Stromal cell of bone marrow (primary cell): Measurements from ENCODE around the gene MRPL43.
"Not testable (repeated sequence)": the region's sequence is repeated elsewhere in the genome, so short reads cannot be mapped to it uniquely, and the experiment has no call there.

Experiments used
- DNase-seq: peaks from one replicate; pipeline ENCODE4 v3.0.0-alpha.2; 2012; ENCODE audit warnings: low read depth

Gene MRPL43

DNA sequence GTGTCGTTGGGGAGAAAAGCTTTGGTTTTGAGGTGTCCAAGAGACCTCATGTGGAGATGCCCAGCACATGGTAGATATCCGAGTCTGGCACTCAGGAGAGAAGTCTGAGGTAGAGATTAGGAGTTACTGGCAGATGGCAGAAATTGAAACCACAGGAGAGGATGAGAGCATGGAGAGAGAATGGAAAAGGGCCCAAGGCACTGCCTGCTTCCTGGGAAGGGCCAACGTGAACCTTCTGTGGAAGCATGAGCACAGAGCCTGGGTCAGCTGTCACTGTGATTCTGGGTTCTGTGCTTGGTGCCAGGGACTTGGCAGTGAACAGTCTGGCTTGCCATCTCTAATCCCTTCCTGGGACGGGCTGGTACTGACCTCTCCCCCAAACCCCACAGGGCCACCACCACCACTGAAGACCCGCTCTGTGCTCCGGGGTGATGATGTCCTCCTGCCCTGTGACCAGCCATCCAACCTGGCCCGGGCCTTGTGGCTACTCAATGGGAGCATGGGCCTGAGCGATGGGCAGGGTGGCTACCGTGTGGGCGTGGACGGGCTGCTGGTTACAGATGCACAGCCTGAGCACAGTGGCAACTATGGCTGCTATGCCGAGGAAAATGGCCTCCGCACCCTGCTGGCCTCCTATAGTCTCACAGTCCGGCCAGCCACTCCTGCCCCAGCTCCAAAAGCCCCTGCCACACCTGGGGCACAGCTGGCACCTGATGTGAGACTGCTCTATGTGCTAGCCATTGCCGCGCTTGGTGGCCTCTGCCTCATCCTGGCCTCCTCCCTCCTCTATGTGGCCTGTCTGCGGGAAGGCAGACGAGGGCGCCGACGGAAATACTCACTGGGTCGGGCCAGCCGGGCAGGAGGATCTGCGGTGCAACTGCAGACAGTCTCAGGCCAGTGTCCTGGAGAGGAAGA, 4.1 kb downstream of the MRPL43 start:
- no peak for DNase-seq

DNA sequence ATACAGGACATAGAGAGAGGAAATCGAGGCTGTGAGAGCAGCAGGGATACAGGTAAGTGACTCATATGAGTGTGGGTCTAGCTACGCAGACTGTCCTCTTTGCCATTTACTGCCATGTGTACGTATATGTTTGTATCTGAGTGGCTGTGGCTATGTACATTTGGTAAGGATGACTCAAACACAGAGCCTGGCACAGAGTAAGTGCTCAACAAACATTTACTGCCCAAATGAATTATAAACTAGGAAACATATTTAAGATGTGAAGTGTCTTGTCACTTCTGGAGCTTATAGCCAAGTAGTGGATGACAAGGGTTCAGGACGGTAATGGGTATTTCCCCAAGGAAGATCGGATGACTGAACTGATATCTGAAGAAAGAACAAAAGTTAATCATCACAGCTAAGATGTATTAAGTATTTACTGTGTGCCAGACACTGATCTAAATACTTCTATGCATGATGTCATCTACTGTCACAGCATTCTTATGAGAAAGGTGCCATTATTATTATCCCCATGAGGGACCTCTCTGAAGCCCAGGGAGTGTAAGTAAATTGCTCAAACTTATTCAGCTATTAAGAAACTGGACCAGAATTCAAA, 6.0 kb downstream of the MRPL43 start:
- DNase-seq = no peak

DNA sequence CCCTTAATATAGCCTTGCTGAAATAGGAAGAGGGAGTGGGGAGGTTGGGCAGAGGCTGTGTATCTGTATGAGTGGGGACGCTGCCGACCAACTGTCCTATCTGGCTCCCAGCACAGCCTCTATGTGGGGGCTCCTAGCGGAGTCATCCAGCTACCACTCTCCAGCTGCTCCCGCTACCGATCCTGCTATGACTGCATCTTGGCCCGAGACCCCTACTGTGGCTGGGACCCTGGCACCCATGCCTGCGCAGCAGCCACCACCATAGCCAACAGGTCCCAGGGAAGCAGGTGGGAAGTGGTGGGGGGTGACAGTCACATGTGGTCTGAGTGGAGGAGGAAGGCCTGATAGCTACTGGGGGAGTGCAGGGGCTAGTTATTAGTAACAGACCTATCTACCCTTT, 6.6 kb downstream of the MRPL43 start:
- no peak for DNase-seq

DNA sequence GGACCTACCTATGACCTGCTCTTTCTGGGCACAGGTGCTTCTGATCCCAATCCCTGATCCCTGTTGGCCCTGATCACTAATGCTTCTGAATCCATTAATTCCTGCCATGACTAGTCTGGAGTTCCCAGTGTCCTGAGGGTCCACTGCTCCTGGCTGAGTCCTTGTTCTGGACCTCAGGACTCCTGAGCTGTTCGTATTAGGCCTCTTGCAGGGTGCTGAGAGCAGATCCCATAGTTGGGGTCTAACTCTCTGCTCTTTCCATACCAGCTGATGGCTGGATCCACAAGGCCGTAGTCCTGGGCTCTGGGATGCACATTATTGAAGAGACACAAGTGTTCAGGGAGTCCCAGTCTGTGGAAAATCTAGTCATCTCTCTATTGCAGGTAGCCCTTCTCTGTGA, 7.0 kb downstream of the MRPL43 start:
- DNase-seq = no peak

DNA sequence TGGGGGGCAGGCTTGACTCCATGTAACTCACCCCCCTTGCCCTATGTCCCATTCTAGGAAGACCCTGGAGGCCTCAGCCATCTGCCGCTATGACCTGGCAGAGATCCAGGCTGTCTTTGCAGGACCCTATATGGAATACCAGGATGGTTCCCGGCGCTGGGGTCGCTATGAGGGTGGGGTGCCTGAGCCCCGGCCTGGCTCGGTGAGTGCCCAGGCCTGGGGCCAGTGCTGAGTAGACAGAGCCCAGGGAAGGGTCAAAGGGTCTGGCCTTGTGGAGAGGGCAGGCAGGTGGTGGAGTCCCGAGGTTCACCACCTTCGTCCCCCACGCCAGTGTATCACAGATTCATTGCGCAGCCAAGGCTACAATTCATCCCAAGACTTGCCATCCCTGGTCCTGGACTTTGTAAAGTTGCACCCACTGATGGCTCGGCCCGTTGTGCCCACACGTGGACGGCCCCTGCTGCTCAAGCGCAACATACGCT, 7.5 kb downstream of the MRPL43 start:
- no peak for DNase-seq

DNA sequence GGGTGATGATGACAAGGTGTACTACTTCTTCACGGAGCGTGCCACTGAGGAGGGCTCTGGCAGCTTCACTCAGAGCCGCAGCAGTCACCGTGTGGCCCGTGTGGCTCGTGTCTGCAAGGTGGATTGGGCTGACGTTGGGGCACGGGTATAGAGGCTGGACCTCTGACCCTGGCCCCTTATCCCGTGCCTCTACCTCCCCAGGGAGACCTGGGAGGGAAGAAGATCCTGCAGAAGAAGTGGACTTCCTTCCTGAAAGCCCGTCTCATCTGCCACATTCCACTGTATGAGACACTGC, 8.4 kb downstream of the MRPL43 start:
- DNase-seq = no peak

DNA sequence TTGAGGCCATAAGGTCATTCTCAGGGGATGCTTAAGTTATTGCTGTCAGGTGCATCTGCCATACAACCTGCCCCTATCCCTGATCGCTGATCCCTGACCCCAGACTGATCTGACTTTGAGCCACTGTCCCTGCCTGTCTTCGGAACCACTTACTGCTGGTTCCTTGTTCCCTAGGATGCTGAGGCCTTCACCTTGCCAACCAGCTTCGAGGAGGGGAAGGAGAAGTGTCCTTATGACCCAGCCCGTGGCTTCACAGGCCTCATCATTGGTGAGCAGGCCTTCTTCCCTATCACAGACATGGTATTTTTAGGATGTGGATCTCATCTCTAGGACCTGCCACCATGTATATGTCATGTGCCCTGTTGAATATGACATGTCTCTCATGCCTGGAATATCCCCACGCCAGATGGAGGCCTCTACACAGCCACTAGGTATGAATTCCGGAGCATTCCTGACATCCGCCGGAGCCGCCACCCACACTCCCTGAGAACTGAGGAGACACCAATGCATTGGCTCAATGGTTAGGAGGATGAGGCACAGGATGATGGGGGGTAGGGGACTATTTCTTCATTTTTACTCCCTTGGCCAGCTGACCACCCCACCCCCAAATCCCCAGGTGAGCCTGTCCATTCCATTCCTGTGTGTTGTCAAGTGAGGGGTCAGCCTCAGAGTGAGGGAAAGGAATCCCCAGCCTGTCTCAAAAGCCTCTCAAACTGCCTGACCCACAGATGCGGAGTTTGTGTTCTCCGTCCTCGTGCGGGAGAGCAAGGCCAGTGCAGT, 9.0 kb downstream of the MRPL43 start:
- no peak for DNase-seq

DNA sequence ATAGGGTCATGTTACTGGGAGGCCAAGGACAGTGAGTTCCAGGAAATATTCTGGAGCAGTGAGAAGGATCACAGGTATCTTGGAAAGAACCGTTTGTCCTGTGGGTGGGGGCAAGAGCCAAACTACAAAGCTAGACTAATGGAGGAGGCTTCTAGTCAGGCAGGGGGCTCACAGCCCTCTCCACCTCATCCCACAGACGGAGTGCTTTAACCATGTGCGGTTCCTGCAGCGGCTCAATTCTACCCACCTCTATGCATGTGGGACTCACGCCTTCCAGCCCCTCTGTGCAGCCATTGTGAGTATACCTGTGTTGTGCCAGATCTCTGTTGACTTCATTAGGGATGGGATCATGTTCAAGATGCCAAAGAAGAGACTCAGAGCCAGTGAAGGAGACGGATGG, 9.9 kb downstream of the MRPL43 start:
- DNase-seq = no peak

DNA sequence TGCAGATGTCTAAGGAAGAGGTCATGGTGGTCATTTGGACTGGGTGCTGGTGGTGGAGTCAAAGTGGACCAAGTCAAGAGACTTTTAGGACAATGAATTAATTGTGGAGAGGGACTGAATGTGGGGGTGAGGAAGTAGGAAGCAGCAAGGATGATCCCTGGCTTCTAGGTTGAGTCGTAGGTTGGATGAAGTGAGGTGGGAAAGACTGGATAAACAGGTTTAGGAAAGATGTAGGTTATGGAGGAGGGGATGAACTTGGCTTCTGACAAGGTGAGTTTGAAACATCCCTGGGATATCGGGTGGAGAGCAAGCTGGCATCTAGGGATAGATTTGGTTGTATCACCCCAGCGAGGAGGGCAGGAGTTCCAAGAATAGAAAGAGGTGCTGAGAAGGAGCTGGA, 10.4 kb downstream of the MRPL43 start:
- no peak for DNase-seq

DNA sequence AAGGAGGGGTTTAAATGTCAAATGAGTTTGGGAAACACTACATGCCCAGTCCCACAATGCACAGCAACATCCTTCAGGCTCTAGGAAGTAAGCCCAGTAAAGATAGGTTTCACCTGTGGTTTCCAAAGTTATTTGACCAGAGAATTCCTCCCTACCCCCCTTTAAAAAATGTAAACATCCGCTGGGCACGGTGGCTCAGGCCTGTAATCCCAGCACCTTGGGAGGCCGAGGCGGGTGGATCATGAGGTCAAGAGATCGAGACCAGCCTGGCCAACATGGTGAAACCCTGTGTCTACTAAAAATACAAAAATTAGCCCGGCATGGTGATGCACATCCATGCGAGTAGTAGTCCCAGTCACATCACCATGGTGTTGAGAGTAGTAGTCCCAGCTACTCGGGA, 11.9 kb downstream of the MRPL43 start:
- not testable (repeated sequence) for DNase-seq

DNA sequence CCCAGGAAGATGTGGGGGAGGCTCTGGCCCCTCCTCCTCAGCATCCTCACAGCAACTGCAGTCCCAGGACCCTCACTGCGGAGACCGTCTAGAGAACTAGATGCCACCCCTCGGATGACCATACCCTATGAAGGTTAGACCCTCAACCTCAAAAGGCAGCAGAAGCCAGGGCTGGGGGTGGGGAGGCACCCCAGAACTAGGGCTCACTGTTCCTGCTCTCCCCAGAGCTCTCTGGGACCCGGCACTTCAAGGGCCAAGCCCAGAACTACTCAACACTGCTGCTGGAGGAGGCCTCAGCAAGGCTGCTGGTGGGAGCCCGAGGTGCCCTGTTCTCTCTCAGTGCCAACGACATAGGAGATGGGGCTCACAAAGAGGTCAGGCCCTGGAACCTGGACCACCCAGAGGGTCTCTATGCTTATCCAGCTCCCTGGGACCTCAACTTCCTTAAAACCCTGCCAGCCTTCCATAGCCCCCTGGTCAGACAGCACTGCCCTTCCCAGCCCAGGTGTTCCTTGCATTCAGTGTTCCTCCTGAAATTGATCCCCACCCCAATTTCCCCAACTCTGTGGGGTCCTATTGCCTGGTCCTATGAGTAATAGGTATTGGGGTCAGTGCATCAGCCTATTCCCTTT, 14.3 kb downstream of the MRPL43 start:
- no peak for DNase-seq

DNA sequence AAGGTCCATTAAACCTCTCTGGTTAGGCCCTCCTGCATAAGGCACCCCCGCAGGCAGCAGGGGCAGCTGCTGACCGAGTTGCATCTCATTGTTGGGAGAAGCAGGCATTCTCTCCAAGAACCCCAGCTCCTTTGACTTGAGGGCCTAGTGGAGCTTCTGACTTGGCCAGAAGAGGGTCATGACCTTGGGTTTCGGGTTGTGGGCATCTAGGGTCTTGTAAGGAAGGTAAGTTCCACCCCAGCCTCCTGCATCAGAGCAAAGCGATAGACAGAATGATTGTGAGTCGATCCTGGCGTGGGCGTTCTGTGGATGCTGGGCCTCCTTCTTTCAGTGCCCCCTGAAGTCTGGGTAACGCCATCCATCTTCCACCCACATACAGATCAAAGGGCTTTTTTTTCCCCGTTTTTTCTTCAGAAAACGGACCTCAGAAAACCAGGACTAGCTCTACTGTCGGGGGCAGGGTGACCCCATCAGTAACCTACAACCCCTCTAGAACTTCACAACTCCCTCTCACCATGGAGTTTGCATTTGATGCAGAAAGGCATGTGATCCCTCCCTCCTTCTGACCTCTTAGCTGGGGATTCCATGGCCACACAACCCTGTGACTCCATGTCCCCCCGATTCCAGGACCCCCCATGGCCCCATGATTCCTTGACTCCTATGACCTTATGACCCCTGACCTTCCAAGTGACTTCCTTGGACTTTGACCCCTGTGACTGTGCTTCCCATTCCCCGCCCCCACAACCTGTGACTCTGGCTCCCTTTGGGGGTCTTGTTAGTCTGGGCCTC, 15.0 kb downstream of the MRPL43 start:
- DNase-seq = no peak

DNA sequence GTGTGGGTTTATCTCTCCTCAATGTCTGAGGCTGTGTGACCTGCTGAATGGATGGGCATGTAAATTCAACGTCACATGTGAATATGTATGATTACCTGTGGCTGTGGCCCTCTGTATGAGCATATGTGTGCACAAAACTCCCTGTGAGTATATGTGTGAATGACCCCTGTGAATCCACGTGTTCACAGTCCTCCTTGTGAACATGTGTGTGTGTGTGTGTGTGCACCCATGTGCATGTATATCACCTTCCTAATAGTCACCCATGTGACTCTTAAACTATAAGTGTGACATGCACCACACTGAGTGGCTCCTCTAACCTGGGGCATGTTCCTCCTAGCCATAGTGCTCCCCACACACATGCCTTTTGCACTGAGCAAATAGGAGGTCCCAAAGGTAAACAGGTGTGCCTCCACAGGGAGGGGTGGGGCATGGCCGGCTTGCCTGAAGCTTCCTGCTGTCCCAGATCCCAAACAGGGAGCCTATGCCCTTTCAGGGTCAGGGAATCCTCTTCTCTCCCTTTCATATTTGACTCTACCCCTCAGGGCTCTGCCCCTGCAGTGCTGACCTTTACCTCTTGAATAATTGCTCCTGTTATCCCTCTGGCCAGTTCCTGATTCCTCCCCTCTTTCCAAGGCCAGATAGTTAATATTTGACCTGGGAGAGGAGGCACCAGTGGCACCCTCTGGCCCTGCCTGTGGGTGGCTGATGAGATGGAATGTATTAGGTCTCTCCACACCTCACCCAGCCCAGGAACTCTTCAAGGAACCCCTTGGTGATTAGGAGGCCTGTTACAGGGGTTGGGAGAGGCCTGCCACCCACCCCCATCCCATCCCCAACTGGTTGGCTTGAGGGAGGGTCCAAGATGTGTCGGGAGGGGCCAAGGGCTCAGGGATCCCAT, 16.1 kb downstream of the MRPL43 start:
- DNase-seq = no peak

DNA sequence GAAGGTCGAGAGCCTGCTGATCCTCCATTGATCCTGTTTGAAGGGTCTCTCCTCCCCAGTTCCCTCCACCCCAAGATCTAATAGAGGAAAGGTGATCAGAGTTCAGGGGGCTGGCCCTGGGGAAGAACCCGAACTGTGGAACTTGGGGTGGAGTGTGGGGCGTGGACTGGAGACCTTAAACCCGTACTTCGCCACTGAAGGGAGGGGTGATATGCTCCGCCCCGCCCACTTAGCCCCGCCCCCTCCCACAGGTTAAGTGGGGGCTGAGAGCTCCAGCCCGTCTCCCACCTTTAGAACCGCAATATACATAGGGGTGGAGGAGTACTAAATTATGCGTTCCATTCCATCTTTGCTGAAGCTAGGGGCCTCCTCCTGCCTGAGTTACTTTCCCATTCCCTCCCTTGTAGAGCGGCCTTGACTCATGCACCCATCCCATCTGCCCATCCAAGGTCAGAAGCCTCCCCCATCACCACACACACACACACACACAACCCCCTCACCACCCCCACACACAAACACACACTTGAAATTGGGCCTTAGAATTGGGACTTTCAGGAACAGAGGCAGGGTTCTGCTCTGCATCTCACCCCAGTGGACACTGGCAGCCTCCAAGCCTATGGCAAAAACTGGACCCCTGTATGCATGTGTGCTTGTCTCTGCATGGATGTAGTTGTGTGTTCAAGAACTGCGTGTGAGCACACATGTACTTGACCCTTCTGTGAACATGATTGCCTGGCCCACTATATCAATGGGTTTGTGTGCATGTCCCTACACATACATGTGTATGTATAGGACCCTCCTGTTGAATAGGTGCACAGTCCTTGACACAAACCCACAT, 17.0 kb downstream of the MRPL43 start:
- DNase-seq = no peak

DNA sequence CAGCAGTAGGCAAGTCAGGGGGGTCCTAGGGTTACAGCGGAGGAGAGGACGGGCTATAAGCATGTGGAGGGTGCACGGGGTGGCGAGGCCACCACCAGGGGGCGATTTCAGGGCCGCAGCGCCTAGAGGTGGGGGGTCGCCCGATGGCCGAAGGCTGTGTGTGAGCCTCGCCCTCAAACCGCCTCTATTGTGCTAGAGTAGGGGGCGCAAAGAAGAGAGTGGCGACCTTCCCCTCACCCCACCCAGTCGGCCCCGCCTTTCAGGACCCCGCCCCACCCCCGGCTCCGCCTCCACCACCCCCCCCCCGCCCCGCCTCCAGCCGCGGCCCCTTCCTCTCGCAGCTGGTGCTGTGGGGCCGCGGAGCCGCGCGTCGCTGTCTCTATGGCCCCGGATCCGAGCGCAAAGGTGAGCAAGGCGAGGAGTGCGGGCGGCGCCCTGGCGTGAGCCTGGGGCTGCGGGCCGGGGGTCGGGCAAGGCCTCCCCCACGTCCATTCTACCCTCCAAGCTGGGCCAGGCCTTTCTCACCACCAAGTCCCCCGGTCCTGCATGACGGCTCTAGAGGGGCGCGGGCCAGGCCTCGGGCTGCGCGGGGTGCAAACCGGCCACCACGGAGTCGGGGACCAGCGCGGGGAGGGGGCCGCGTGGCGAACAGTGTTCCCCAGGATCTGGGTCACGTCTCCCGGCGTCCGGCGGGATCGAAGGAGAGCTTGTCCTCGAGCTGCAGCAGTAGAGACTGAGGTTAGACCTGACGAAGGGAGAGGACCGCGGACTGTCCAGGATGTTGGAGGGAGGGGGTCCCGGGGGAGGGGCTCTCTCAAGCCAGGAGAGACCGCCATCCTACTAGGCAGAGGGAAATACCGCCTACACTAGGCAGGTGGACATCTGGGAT, 17.9 kb downstream of the MRPL43 start, which contains the start of gene SEMA4G:
Gene SEMA4G, plus strand, starts transcription at position 318 of the 889 bp plus-strand sequence. CDS start 3,409 bp downstream, outside the sequence.
- no peak for DNase-seq

DNA sequence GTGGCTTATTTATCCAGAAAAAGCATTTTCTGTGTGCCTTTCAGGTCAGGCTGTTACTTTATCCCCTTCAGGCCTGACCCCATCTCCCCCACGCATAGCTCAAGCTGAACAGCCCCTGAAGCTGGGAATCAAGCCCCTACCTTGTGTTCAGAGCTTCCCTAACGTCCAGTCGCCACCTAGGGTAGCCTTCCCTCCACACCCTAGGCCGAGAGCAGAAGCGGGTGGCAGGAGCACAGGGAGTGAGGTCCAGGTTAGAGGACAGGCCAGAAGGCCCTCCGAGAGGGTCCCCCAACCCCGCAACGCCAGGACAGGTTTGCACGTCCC, 18.5 kb downstream of the MRPL43 start:
- DNase-seq = no peak

DNA sequence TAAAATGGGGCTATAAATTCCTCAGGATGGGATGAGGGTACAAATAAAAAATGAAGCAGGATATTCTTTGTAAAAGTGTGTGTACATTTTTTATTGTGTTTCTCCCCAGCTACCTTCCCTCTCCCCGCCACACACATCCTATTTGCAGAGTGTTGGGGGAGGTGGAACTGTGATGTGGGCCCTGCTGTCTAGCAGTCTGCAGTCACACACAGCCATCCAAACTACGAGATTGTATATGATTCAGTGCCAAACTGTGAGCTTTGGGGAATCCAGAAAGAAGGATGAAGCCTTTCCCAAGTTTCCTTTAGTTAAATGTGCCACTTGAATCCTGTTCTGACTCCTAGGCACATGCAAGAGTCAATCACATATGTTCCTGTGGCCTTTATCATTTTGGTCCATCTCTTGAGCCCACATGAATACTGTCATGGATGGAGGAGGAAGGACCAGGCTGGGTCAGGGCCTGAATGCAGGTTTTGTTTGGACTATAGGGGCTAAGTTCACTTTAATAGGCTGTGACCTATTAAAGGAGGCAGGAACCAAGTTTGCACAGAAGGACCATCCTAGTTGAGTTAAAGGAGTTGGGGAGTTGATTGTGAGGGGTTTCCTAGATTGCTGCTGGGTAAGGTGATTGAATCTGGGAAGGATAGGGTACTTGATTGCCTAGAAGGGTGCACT, 19.1 kb downstream of the MRPL43 start:
- DNase-seq = no peak

DNA sequence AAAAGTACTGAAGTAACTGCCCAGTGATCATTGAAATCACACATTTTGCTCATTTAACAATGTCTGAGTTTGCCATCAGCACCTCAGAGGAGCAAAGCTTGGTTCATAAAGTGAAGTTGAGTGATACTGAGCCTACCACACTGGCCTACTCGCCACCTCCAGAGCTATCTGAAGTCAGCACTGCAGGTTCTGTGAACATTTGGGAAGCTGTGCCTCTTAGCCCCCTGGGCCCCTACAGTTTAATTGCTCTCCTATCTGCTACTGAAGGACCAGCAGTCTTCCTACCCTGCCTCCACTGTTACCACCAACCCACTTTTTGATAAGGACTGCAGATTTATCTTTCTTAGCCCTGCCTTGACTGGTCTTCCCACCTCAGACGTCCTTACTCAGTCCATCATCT, 20.0 kb downstream of the MRPL43 start:
- no peak for DNase-seq
